ENCODE measurements around the gene BCAR1.
"Not testable (repeated sequence)": the region's sequence is repeated elsewhere in the genome, so short reads cannot be mapped to it uniquely, and the experiment has no call there.

The BCAR1 gene

DNA sequence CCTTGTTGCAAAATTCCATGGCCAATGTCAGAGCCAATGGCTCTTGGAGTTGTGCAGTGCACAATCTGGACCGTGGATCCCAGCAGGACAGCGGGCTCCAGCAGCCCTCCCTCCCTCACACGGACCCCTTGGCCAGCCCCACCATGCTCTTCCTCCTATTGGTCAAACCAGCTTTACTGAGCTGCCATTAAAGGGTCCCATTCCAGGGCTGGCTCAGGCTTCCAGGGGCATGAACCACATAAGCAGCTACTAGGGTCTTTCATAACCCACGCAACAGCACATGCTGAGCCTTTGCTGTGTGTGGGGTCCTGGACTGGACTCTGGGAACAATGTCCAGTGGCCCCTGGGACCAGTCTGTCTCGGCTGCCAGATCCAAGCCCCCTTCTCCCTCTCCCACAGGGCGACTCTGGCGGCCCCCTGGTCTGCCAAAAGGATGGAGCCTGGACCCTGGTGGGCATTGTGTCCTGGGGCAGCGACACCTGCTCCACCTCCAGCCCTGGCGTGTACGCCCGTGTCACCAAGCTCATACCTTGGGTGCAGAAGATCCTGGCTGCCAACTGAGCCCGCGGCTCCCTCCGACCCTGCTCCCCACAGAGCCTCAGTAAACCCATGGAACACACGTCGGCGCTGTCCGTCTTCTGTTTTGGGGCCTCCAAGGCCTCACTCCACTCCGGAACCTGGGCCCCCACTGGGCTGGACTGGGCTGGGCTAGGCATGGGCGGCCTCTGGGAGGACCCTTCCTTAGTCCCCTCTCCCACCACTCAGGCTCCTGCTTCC lies 26.9 kb downstream of the BCAR1 start:
- no peak for DNase-seq (ENCODE audit: low read depth)

DNA sequence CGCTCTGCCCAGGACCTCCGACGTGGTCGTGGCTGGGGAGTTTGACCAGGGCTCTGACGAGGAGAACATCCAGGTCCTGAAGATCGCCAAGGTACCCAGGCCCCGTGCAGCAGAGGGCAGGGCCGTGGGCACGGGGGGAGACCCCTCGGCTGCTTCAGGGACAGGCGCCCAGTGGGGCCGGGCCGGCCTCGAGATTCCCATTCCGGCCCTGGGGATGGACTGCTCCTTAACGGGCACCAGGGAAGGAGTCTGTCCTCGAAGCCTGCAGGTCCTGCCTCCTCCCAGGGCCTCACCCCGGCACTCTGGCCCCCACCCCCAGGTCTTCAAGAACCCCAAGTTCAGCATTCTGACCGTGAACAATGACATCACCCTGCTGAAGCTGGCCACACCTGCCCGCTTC lies 28.3 kb downstream of the BCAR1 start:
- not testable (repeated sequence) for DNase-seq (ENCODE audit: low read depth)

DNA sequence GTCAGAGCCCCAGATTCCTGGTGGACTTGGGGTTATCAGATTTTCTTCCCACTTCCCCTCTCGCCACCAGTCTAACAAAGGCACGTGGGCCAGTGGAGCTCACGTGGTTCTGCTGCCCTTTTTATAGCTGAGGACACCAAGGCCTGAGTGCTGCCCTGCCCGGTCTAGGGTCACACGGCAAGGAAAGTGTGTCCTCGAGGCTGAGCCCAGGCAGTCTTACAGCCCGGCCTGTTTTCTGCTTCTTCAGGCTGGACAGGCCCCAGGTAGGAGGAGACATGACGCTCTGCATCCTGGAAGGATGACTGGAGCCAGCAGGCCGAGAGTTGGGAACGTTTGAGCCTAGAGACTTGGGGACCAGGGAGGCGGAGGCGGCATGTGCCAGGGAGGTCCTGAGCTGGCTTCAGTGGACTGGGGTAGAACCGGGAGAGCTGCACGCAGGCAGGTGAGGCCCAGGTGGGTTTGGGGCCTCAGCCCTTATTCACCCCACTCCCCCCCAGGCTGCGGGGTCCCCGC lies 29.1 kb downstream of the BCAR1 start:
- DNase-seq (ENCODE audit: low read depth): no peak

DNA sequence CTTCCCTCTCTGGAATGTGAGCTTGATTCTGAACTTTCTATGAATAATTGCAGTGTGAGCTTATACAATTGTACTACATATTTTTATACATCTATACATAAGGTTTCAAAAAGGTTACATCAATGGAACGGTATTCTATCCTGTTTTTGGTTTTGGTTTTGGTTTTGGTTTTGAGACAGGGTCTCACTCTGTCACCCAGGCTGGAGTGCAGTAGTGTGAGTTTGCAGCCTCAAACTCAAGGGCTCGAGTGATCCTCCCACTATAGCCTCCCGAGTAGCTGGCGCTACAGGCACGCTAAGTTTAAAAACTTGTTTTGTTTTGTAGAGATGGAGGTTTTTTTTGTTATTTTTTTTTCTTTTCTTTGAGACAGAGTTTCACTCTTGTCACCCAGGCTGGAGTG lies 31.6 kb downstream of the BCAR1 start:
- DNase-seq (ENCODE audit: low read depth): no peak

DNA sequence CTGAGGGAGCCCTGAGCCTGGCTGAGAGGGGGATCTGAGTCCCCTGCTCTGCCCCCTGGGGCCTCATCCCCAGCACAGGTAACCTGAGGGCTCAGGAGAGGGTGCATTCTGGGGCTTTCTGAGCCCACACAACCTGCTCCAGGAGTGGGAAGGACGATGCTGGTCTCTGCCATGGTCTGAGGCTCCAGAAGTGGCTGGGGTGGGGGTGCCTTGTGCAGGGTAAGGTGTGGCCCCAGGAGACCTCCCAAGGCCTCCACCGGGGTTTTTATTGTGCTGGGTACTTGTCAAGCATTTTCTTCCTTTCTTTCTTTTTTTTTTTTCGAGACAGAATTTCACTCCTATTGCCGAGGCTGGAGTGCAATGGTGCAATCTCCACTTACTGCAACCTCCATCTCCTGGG lies 32.3 kb downstream of the BCAR1 start:
- DNase-seq (ENCODE audit: low read depth): no peak

DNA sequence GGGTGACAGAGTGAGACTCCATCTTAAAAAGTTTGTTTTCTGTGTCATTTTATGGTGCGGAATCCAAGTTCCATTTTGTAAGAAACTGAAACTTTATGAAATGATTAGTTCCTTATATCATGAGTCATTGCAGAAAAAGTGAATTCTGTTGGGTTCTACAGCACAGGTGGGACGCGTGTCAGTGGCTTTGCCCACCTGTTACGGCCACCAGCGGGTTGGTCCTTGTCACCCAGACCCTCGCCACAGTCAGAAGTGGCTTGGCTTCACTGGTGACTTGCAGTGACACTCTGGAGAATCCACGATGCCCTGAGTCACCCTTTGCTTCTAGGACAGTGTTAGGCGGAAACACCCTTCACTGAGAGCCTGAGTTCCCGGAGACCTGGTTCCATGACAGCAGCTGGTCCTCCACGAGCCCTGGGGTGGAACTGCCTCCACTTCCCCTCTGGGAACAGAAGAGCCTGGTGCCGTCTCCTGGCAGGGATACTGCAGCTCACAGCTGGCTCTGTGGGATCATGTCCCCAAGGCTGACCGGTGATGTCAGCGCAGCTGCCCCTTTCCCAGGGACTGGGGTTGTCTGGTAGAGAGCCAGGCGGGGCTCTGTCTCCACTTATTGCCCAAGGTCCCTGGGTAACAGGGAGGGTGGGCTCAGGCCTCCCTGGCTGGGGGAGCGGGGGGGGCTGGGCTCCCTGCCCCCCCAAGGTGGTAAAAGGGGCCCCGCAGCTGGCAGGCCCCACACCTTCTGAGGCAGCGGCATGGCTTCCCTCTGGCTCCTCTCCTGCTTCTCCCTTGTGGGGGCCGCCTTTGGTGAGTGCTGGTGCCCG lies 33.0 kb downstream of the BCAR1 start, which contains the start of gene CTRB1:
Gene CTRB1, plus strand, starts transcription at position 733 of the 821 bp plus-strand sequence. Its CDS starts 20 bp downstream, at position 753.
- no peak for DNase-seq (ENCODE audit: low read depth)

DNA sequence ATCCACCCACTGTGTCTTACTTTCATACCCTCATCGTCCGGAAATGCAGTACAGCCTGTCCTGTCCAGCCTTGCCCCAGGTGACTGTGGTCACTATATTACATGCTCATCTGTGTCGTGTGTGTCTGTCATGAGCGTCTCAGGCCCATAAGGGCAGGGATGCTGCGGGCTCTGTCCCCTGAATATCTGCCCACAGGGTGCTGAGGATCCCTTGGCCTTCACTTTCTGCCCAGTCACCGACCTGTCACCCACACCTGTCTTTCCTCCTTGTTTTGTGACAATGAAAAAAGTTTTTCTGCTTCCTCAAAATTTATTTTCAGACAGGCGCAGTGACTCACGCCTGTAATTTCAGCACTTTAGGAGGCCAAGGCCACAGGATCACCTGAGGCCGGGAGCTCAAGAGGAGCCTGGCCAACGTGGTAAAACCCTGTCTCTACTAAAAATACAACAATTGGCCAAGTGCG lies 34.0 kb downstream of the BCAR1 start:
- no peak for DNase-seq (ENCODE audit: low read depth)

DNA sequence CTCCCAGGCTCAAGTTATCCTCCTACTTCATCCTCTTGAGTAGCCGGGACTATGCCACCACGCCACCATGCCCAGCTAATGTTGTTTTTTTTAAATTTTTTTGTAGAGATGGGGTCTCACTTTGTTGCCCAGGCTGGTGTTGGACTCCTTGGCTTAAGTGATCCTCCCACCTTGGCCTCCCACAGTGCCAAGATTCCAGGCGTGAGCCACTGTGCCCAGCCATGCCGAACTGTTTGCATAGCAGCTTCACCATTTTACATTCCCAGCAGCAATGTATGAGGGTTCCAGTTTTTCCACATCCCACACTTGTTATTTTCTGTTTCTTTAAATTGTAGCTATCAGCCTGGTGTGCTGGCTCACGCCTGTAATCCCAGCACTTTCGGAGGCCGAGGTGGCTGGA lies 34.8 kb downstream of the BCAR1 start:
- DNase-seq (ENCODE audit: low read depth): no peak

DNA sequence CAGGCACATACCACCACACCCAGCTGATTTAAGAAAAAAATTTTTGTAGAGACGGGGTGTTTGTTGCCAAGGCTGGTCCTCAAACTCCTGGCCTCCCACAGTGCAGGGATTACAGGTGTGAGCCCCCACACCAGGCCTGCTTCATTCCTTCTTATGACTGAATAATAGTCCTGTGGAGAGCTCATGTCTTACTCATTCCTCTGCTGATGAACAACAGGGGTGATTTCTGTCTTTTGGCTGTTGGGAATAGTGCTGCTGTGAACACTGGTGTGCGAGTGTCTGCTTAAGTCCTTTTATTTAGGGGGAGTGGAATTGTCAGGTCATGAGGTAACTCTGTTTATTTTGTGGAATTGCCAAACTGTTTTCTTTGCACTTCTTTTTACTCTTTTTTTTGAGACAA lies 35.3 kb downstream of the BCAR1 start:
- DNase-seq (ENCODE audit: low read depth): no peak

DNA sequence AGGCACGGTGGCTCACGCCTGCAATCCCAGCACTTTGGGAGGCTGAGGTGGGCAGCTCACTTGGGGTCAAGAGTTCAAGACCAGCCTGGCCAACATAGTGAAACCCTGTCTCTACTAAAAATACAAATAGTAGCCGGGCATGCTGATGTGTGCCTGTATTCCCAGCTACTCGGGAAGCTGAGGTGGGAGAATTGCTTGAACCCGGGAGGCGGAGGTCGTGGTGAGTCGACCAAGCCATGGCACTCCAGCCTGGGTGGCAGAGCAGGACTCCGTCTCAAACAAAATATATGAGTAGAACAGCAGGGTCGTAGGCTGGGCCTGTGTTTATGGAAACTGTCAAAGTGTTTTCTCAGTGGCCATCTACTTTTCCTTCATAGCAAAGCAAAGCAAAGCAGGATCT lies 40.1 kb downstream of the BCAR1 start:
- DNase-seq (ENCODE audit: low read depth): not testable (repeated sequence)

DNA sequence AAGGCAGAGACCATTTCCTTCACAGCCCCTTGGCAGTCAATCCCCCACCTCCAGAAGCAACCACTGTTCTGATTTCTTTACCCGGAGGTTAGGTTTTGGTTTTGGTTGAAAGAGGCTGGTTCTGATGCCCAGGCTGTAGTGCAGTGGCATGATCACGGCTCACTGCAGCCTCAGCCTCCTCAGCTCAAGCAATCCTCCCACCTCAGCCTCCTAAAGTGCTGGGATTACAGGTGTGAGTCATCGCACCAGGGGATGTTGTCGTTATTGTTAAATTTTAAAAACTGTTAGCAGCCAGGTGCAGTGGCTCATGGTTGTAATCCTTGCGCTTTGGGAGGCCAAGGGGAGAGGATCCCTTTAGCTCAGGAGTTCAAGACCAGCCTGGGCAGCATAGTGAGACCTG lies 41.5 kb downstream of the BCAR1 start:
- no peak for DNase-seq (ENCODE audit: low read depth)

DNA sequence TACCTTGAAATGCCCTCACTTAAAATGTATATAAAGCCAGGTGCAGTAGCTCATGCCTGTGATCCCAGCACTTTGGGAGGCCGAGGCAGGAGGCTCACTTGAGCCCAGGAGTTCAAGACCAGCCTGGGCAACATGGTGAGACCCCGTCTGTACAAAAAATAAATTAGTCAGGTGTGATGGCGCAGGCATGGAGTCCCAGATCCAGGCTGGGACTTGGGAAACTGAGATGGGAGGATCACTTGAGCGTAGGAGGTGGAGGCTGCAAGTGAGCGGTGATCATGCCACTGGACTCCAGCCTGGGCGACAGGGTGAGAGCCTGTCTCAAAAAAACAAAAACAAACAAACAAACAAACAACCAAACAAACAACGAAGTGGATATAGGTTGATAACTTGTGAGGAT lies 41.9 kb downstream of the BCAR1 start:
- not testable (repeated sequence) for DNase-seq (ENCODE audit: low read depth)

DNA sequence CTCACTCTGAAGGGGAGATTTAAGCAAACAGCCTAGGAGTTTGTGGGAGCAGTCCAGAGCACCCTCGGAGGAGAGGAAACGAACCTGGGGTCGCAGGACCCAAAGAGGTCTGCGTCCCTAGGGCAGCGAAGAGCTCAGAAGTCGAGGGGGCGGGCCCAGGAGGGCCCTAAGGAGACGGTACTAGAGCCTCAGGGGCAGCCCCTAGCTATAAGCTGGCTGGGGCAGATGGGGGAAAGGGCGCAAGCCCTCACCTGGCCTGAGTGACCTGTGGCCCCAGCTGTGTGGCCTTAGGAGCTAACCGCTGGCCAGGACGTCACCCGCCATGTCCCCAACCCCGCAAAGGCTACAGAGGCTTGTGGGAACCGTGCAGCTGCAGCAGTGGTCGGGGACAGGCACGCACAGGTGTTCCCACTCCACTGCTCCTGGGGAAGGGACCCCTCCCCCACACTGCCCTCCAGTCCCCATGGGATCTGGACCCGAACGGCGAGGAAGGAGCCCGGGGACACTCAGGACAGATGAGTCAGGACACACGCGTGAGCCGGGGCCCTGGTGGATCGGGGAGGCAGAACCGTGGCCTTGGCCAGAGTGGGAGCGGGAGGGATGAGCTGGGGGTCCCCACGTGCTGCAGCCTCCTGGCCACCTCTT lies 42.4 kb downstream of the BCAR1 start:
- no peak for DNase-seq (ENCODE audit: low read depth)

DNA sequence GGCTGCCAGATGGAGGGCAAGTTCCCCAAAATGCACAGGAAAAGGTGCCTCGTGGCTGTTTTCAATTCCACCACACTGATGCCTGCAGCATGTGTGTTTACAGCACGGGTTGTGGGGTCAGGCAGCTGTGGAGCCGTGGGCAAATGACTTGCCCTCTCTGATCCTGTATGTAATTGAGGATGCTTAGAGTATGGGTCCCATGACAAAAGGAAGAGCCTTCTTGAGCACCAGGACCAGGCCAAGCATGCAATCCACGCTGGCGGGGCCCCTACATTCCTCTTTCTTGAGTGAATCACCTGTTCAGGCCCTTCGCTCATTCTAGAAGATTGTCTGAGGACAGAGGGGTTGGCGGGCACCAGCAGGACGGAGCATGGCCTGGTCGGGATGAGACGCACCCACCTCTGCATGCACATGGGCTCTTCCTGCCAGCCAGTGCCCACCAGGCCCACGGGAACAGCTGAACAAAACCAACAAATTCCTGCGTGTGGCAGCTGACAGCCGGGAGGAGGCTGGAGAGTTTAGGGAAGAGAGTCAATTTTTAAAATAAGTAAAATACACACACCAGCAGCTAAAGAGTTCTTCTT lies 43.1 kb downstream of the BCAR1 start:
- DNase-seq (ENCODE audit: low read depth): no peak

DNA sequence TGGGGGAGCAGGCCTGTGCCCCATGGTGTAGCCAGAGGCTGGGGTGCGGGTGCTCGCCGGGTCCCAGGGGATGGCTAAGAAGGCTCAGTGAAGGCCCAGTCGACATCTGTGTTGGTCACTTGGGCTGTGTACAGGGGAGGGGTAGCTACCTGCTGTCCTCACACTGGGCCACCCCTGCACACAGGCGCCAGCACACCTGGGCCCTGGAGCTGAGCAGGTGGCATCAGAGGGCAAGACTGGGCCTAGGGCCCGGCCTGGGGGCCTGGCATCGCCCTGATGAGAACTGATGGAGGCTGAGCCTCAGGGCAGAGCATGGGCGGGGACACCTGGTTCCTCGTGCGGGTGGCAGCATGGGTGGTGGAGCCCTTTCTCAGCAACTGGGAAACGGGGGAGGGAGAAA lies 43.6 kb downstream of the BCAR1 start:
- DNase-seq (ENCODE audit: low read depth): no peak

DNA sequence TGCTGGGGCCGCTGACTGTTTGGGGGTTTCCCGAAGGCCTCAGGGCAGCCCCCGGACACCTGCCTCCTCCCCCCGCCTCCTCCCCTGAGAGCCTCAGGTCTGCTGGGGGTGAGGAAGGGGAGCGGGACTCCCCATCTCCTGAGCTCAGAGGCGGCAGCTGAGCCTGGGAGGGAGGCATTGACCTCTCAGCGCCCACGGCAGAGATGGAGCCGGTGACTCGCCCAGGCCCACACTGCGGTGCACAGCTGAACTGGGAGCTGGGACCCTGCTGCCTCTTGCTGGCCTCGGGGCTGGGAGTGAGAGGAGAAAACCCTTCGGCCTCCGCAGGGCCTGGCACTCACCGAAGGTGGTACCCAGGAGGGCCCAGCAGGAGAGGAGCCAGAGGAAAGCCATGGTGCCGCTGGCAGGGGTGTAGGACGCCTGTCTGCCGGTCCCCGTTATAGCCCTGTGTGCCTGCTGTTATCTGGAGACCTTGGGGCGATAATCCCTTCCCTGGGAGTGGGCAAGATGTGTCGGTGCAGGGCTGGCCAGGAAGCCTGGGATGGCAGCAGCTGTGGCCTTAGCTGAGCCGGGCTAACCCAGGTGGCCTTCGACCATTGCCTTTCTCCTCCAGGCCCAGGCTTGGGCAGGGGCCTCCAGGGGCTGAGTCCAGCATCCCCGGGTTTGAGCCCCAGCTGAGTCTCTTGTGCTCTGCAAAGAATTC lies 44.5 kb downstream of the BCAR1 start, which contains the start of gene CTRB2:
Gene CTRB2, minus strand, starts transcription at position 413 of the 703 bp plus-strand sequence. Its CDS starts 20 bp downstream, at position 393.
- DNase-seq (ENCODE audit: low read depth): no peak

DNA sequence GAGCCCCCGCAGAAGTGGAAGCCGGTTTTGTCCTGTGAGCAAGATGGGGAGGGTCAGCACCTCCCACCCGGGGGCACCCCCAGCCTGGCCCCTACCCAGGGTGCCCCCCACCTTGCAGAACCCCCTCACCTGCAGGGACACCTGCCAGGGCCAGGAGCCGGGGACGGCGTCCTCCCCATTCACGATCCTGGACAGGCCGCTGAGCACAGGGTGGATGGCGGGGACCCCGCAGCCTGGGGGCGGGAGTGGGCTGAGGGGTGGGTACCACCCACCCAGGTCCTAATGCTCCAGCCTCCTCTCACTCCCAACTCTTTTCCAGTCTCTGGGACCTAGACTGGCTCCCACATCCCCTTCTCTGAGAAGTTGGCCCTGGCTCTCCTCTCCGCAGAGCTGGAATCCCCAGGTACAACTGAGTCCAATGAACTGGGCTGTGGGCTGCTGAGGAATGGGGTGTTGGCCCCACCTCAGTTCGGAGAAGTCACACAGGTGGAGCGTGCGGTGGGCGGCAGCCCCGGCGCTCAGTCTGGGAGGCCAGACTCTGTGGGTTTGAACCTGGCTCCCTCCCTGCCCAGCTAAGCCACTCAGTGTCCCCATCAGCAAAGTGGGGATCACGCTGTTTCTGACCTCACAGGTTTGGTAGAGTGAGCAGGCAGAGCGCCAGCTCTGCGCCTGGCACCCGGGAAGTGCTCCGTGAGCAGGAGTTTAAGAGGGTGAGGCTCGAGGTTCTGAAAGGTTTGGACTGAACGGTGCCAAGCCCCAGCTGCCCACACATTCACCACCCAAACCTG lies 45.3 kb downstream of the BCAR1 start:
- not testable (repeated sequence) for DNase-seq (ENCODE audit: low read depth)

DNA sequence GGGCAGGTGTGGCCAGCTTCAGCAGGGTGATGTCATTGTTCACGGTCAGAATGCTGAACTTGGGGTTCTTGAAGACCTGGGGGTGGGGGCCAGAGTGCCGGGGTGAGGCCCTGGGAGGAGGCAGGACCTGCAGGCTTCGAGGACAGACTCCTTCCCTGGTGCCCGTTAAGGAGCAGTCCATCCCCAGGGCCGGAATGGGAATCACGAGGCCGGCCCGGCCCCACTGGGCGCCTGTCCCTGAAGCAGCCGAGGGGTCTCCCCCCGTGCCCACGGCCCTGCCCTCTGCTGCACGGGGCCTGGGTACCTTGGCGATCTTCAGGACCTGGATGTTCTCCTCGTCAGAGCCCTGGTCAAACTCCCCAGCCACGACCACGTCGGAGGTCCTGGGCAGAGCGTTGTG lies 46.0 kb downstream of the BCAR1 start:
- DNase-seq (ENCODE audit: low read depth): not testable (repeated sequence)

DNA sequence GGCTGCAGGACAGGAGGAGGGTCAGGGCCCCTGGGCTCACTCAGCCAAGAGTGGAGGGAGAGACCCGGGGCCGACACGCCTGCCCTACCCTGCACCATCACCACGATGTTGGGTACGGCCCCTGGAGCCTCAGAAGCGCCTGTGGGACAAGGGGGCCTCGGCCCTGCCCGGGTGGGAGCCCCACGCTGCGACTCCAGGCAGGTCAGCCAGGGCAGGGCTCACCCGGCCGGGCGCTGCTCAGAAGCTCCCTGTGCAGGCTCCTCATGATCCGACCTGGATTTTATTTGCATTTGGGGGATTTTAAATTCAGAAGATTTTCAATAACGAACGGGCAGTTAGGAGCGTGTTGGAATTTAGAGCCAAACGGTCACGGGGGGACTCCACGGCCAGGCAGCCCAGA lies 46.5 kb downstream of the BCAR1 start:
- not testable (repeated sequence) for DNase-seq (ENCODE audit: low read depth)

DNA sequence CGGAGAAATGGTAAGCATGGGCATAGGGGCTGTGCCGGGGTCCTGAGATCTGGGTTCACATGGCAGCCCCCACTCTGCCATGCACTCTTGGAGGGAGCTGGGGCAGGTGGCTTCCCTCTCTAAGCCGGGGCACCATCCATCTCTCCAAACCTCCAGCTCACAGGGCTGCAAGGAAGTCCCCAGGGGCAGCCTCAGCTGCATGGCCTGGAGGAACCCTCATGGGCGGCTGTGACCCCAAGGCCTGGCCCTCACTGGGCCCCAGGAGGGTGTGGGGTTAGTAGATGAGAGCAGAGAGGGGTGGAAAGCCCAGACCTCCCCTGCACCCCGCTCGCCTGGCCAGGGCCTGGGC lies 47.0 kb downstream of the BCAR1 start:
- no peak for DNase-seq (ENCODE audit: low read depth)

All from CMK (cell line).